NCI-H187 (cell line): ENCODE measurements around the gene ASCL4.

Experiments
- DNase-seq, 2 experiments: peaks; one replicate each; lab custom pipeline; 2025; lab: John Stamatoyannopoulos, UW

Gene ASCL4

DNA sequence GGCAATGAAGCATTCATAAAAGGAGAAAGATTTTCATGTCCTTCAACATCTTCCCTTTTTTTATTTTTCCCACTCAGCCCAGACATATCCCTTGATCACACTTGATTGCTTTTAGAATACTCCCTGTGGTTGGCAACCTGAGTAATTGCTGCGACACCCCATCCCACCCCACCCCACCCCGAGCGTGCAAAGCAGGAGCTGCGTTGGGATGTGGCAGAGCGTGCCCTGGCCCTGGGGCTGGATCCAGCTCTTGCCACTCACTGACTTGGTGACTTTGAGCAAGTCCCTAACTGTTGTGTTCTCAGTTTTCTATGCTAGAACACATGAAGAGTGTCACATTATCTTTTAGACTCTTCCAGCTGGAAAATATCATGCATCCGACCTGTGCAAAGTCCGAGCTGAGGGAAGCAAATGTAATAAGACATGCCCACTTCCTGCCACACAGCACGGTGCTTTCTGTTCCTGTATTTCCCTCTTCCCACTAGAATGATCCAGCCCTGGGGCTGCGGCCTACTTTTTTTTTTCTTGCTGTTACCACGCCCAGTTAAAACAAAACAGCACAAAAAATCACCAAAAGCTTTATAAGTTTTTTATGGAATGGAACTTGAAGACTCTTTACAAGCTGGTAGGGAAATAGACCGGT, 4.0 kb downstream of the ASCL4 start:
- DNase-seq, result no peak

DNA sequence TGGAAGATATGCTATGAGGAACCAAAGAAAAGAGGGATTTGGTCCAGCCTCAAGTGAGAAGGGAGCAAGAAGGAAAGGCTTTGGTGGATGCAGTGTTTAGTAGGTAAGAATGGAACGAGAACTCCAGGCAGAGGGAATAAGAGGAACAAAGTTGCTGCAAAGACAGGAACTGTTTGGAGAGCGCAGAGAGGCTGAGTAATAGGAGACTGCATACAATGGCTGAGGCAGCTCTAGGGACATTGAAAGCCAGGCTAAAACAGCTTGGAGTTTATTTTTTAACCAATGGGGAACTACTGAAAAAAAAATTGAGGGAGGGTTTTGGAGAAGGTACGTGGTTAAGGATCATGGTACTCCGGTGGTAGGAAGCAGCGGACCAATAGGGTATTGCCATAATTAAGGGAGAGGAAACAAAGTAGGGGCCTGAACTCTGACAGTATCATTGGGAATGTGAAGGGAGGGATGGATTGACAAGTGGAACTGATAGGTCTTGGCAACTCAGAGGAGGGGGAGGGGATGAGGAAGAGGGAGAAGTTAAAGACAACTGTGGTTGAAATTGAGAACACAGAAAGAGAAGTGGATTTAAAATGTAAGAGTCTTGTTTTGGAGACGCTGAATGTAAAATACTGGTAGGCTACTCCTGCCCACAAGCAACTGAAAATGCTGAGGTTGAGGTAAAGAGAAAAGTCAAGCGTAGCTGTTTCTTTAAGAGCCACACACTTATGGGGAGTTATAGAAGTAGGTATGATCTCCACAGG, 4.8 kb downstream of the ASCL4 start:
- no peak for DNase-seq

DNA sequence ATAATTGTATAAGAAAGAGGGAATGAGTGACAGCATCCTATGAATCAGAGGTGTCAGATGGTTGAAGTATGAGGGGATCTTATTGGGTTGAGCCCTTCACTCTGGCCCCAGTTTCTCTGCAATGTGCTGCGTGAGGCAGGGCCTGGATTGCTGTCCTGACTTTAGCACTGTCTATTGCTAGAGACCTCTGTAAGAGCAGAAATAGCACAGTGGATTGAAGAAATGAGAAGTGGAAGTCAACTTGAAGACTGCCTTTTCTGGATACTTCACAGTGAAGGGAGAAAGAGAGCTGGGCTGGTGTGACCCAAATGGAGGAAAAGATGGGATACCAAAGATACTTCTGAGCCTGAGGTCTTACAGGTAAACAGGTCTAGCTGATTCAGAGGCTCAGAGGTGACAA, 5.8 kb downstream of the ASCL4 start:
- DNase-seq, result no peak

DNA sequence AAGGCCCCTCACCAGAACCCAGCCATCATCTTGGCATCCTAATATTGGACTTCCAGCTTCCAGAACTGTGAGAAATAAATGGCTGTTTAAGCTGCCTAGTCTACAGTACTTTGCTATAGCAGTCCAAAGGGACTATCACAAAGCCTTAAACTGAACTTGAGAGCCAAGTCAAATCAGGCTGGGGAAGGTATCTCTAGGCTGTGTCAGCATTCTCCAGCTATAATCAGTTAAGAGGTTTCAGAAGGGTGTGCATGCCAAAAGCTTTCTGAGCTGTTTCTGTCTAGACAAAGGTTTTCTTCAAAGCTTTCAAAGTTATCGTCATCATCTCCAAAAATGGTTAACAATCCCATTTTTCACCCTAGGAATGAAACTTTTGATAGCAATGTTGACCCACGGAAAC, 7.6 kb downstream of the ASCL4 start:
- DNase-seq, result no peak

DNA sequence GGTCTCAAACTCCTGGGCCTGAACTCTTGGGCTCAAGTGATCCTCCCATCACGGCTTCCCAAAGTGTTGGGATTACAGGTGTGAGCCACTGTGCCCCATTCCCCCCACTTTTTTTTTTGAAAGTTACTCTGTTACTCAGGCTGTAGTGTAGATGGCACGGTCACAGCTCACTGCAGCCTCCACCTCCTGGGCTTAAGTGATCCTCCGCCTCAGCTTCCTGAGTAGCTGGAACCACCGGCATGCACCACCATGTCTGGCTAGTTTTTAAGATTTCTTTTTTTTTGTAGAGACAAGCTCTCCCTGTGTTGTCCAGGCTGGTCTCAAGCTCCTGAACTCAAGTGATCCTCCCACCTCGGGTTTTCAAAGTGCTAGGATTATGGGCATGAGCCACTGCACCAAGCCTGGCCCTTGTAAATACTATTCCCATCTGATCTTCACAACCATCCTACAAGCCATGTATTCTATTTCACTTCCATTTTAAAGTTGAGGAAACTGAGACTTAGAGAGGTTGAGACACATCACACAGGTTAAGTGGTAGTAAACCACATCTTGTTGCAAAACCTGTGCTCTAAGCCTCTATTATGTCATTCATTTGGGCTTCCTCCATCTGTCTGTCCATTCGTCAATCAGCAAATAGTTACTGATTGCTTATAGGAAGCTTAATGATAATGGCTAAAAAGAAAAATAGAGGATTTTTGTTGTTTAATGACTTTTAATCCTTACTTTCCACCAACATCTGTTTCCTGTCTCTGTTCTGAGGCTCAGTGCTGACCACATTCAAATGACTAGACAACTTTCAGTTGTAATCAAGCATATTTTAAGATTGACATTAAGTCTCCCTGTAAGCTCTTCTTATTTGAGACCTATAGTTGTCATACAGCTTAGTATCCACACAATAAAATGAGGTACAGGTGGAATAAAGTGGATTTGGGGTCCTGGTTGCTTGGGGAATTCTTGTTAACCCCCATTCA, 9.2 kb downstream of the ASCL4 start:
- DNase-seq, result no peak

DNA sequence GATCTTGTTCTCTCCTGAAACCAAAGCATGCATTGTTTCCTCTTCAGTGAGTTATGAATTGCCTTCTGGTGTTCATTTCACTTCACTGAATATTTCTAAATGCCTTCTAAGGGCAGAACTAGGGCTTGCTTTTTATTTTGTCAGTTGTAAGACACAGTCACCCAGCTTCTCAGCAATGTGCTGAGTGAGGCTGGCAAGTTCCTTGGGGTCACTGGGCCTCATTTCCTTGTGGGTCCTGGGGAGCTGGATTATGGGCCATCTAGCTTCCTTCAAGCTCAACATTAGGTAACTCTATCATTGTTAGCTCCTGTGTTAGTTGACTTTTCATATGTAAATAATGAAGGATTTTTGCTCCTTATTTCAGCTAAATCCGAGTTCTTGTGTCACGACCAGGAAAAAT, 13.8 kb downstream of the ASCL4 start:
- DNase-seq, result no peak

DNA sequence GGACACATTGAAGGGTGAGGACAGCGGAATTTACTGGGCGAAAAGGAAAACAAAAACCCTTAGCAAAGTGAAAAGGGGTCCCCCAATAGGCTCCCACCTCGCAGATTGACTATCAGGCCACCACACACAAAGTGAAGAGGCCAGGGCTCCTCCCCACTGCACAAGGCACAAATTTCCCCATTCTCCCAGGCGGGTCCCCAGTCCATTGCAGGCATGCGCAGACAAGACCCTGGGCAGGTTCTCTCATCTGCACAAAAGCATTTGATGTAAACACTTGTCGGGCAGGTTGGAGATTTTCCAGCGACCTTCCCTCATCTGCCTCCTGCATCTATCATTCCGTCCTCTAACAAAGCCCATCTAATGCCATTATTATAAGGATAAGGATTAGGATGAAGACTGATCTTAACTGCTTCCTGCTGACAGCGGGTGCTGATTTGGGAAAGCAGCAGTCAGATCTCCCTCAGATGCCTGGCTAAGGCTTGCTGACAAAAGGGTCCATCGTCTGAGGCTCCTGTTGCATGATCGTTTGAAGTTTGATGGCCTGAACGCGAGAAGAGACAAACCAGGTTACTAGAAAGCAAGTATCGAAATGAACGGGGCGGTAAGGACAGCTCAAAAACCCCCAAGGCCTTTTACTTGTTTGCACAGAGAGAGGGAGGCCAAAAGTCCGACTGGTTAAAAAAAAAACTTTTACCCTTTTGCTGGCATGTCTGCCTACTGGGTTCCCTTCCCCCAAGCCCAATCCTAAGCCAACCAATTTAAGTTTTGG, 14.4 kb downstream of the ASCL4 start:
- no peak for DNase-seq

DNA sequence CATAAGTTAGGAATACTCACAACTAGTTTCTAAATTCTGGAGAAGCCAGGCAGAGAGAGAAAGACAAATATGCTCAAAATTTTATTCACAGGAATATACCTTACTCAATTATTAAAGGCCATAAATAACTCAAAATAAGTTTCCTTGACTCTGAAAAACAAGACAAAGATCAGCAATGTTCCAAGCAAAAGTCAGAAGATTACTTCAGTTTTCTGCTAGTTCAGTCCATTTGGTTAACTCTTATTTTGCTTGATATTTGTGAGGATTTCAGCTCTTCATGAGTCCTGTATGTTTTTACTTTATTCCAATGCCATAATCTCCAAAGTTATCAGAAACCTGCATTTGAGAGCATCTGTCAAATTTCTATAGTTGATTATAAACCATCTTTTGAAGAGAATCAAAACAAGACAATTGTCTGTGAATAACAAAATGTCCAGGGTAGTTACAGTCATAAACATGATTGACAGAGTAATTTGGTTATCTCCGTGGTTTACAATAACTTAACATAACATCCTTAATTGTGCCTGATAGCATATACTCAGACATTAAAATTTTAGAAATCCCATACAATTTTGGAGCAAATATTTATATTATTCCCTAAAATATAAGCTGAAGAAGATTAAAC, 17.1 kb downstream of the ASCL4 start:
- no peak for DNase-seq

DNA sequence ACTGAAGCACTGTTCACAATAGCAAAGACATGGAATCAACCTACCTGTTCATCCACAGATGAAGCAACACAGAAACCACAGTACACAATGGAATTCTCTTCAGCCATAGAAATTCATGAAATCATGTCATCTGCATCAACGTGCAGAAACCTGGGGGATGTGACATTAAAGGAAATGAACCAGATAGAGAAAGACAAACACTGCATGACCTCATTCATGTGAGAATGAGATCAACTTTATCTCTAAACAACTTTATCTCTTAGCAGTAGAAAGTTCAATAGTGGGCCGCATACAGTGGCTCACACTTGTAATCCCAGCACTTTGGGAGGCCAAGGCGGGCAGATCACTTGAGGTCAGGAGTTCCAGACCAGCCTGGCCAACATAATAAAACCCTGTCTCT, 19.9 kb downstream of the ASCL4 start:
- DNase-seq, result no peak

DNA sequence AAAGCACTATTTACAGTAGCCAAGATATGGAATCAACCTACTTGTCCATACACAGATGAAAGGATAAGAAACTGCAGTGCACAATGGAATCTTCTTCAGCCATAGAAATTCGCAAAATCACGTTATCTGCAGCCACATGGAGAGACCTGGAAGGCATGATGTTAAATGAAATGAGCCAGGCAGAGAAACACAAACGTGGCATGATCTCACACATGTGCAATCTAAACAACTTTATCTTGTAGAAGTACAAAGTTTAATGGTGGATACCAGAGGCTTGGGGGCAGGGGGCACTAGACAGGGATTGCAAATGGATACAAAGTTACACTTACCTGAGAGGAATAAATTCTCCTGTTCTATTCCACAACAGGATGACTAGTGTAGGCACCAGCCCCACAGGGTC, 24.1 kb downstream of the ASCL4 start:
- DNase-seq, result no peak

DNA sequence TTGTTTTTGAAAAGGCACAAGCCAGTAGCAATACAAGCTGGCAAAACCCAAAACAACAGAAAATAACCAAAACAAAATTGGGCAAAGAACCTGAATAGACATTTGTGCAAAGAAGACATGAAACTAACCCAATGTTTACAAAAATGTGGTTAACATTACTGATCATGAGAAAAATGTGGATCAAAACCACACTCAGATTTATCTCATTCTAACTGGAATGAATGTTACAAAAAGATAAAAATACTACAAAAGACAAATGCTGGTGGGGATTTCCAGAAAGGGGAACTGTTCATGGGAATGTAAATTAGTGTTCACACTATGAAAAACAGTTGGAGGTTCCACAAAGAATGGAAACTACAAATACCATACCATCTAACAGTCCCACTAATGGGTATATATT, 26.6 kb downstream of the ASCL4 start:
- no peak for DNase-seq

DNA sequence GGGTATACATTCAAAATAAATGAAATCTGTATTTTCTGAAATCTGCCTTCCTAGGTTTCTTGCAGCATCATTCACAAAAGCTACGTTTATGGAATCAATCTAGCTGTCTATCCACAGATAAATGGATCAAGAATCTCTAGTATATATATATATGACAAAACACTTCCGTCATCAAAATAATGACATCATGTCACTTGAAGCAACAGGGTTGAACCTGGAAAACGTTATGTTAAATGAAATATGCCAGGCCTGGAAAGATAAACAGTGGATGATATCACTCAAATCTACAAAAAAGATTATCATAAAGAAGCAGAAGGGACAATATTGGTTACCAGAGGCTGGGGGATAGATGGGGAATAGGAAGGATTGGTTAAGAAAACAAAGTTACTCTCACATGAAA, 28.6 kb downstream of the ASCL4 start:
- DNase-seq, result no peak

DNA sequence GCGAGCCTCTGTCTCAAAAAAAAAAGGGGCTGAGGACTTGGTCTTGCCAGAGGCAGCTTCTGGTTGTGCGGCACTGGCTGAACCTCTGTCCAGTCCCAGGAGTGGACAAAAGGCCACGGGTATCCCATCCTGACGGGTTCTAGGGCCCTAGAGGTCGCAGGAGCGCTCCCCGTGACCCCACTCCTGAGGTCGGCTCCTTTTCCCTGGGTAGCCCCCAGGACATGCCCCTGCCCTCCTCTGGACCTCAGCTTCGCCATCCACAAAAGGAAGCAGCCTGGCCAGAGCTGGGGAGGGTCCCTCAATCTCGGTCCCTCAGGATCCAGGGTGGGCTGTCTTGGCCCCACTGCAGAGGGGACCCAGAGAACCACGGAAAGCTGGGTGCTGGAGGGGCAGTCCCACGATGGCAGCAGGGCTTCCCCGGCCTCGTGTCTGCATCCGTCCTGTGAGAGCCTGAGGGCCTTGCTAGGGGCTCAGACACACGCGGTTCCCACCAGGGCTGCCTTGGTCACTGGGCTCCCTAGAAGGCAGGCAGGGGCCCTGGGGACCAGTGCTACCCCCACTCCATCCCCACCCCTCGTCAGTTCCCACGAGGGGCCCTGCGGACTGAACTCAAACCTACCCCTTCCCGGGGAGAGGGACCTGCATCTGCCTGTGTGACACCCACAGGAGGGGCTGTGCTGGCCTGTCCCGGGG, 31.1 kb downstream of the ASCL4 start:
- no peak for DNase-seq

DNA sequence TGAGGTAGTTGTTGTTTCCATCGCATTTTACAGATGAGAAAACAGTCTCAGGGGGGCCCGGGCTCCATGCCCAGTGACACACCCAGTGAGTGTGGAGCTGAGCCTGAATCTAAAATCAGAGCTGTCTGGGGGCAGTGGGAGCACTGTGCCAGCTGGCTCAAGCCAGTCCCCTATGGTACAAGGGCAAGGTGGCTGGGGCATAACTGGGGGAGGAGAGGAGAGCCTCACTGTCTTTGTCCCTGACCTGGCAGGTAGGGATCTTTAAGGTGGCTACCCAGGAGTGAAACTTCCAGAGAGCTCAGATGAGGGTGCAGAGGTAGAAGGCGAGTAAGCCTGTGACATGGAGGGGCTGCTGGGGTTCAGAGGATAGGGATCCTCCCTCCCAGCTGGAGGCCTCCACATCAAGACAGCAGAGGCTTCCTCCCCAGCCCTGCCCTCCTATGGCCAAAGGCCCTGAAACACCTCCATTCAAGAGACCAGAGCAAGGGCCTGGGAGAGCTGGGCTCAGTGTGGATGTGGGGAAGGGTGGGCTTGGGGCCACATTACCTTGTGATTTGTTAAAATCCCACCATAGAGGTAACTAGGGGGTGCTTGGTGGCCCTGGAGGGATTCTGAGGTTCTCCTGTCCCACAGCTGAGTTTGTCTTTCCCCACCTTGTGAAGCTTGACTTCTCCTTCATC, 33.1 kb downstream of the ASCL4 start:
- DNase-seq, result no peak

DNA sequence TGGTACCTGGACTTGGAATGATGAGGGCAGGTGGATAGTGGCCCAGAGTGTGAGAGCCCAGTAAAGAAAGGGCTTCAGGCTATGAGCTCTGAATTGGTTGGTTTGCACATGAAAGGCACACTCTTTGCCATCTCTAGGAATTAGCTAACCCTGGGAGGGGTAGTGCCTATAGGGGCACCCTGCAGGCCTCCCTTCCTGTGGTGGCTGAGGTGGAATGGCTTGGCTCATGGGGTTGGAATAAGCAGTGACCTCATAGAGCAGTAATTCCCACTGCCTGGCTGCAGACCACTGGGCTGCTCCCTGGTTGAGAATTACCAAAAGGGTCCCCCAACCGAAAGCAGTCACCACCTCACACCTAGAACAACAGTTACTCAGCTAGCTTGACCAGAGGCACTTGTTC, 42.7 kb downstream of the ASCL4 start:
- DNase-seq, result no peak

DNA sequence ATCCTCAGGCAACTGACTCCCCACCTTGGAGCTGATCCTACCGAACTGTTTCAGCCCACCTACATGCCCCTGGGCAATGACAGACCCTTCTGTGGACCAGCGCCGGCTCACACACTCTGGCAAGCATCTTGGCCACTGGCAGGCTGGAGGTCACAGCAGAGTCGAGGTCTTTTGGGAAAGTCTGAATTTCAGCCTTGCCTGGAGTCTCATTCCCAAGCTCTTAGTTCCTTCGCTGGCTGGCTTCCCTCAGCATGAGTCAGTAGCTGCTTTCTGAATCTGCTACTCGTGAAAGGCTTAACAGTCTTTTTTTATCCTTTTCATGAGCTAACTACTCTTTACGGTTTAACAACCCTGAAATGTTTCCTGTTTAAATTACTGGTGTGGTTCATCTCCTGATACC, 44.5 kb downstream of the ASCL4 start:
- DNase-seq, result no peak

DNA sequence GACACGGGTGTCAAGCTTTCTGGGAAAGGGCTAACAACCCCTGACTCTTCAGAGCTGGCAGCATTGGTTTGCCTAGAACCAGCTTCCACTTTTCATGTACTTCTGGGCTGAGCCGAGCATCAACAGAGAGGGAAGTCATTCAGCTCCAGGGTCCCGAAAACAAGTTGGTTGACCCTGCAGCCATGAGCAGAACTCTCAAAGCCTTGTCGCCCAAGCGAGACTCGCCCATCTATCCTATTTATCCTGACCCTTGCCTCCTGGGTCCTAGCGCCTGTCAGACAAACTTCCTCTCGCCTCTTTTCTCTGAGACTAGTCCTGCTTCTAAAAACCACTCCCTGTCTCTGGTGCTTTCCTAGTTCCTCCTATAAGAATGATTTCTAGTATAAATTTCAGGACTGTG, 47.9 kb downstream of the ASCL4 start:
- no peak for DNase-seq
